Measurements from ENCODE around the gene TTC33.

GRCh38 chr5:40770764-40771163, 15.0 kb upstream of the TTC33 start:
- TF ChIP-seq CTCF (conservative IDR thresholded peaks at IDR 0.05) (no peak), ZFX (IDR thresholded peaks at IDR 0.05) (no peak)

Measured in C4-2B (cell line).